Lung (tissue), 10 donors: ENCODE results near the gene TIMM23B. TPM values are rescaled to one million over a fixed set of nuclear protein-coding genes. Genes with fewer than 3 reads are reported as not detected.
"Not testable (repeated sequence)": the region's sequence is repeated elsewhere in the genome, so short reads cannot be mapped to it uniquely, and the experiment has no call there.

Experiments used
- ATAC-seq: fragments of 200-7000 bp; cut with Tn5 transposase; one replicate; pipeline ENCODE4 v1.9.1; 2020; ENCODE audit warnings: moderate number of reproducible peaks; ENCODE audit not compliant: insufficient read depth, low FRiP score
- DNase-seq, 3 donors: peaks; one replicate each; pipeline ENCODE4 v3.0.0-alpha.2; 2013 to 2017
- H3K27ac ChIP-seq, 2 donors: one replicate each; pipeline ENCODE4 v1.5.1; 2013; ENCODE audit warnings: mild to moderate bottlenecking in 2 of 2, moderate library complexity in 2 of 2, control low read depth in 1 of 2, inconsistent platforms in 1 of 2, low read depth in 1 of 2, low read length in 1 of 2
- H3K27me3 ChIP-seq, 3 donors: one replicate each; pipeline ENCODE4 v1.5.1; 2013; ENCODE audit warnings: low read length in 2 of 3; ENCODE audit not compliant: control insufficient read depth in 3 of 3, insufficient read depth in 3 of 3
- H3K36me3 ChIP-seq, 4 donors: one replicate each; pipeline ENCODE4 v1.5.1; 2013; ENCODE audit warnings: low read length in 4 of 4, mild to moderate bottlenecking in 1 of 4, moderate library complexity in 1 of 4; ENCODE audit not compliant: control insufficient read depth in 4 of 4, insufficient read depth in 4 of 4
- H3K4me1 ChIP-seq, 5 donors: one replicate each; pipeline ENCODE4 v1.5.1; 2013; ENCODE audit warnings: low read length in 5 of 5, mild to moderate bottlenecking in 2 of 5, moderate library complexity in 1 of 5; ENCODE audit not compliant: control insufficient read depth in 5 of 5, insufficient read depth in 5 of 5
- H3K4me3 ChIP-seq: one replicate; pipeline ENCODE4 v1.5.1; 2013; ENCODE audit warnings: mild to moderate bottlenecking, control low read depth, moderate library complexity
- H3K9ac ChIP-seq, 2 donors: one replicate each; pipeline ENCODE4 v1.5.1; 2013; ENCODE audit warnings: low read length in 2 of 2, control low read depth in 1 of 2; ENCODE audit not compliant: insufficient read depth in 1 of 2
- H3K9me3 ChIP-seq, 4 donors: one replicate each; pipeline ENCODE4 v1.5.1; 2013; ENCODE audit warnings: low read length in 3 of 4, mild to moderate bottlenecking in 1 of 4, moderate library complexity in 1 of 4; ENCODE audit not compliant: control insufficient read depth in 4 of 4, insufficient read depth in 3 of 4
- WGBS, 2 donors: extraction: QIAGEN DNeasy Blood & Tissue Kit; methylation state at CpG; one replicate each; pipeline ENCODE4 v1.1.7; 2013; 5-methylcytosine and 5-hydroxymethylcytosine counted together
- polyA plus RNA-seq, 2 donors: library from polyadenylated mRNA; stranded (reverse); fragments of 200-250 nt; gene quantifications; one replicate each; pipeline ENCODE4 v1.2.1, GENCODE V29; 2013
- total RNA-seq, 2 donors: library from RNA; depleted of rRNA in 1 of 2; stranded (reverse); fragments of >200 nt in 1 of 2; gene quantifications; one replicate each; pipeline ENCODE4 v1.2.1, GENCODE V29; 2014 to 2021
- donor health status: Bipolar disorder and iron deficiency.
- donor health status: healthy.
- donor health status: DM: yes; HTN: yes; CAD: no.

TIMM23B gene
- total and polyA plus RNA-seq, 4 donors, result 8.5 to 21.7 (median 14.6) TPM

DNA sequence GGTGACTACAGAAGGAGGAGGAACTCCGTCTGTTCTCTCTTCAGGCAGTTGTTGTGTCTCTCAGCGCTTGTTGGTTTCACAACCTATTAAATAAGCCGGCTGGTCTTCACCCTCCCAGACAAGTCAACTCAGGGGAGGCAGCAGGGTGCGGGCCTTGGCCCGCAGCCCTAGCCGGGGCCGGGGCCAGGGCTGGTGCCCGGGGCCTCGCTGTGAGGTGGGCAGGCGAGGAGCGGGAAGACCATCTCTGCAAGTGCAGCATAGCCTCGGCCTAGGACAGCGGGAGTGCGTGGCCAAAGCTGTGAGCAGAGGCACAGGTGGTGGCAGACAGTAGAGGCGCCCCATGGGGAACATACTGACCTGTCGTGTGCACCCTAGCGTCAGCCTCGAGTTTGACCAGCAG, 46.5 kb downstream of the TIMM23B start, which contains the start of gene AGAP6:
TSS of gene AGAP6 (plus strand) at position 31 of the 400 bp plus-strand sequence. CDS start at position 341, 310 bp downstream.
- not testable (repeated sequence) for H3K4me3 ChIP-seq, H3K9me3 ChIP-seq, H3K27ac ChIP-seq, H3K27me3 ChIP-seq, ATAC-seq, DNase-seq, H3K4me1 ChIP-seq, H3K36me3 ChIP-seq, H3K9ac ChIP-seq
- WGBS, 2 donors, result 97 to 98% methylated on average over 7 to 17 of the region's 18 CpGs

DNA sequence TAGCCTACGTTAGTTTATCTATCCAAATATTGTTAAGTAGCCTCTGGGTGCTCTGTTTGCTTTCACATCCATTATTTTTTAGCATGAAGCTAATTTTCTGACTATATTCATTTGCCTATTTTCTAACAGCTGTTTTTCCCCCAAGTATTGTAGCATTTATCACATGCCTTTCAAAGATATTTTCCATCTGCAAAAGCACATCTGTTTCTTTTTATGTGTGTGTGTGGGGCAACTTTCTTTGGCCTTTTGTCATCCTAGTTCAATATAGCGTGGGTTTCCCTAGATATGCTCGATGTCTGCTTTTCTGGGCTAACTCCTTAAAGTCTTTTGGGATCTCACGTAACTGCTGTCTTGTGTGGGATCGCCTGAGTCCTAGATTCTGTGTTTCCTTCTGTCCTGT, 53.5 kb downstream of the TIMM23B start:
- H3K27ac ChIP-seq, H3K27me3 ChIP-seq, ATAC-seq, H3K9ac ChIP-seq, DNase-seq, H3K4me1 ChIP-seq, H3K9me3 ChIP-seq, H3K4me3 ChIP-seq, H3K36me3 ChIP-seq: not testable (repeated sequence)
- WGBS, 2 donors, result 88 to 92% methylated on average over 4 to 5 of the region's 5 CpGs

GRCh38 chr10:50014024-50014423, 72.2 kb downstream of the TIMM23B start:
- DNase-seq, H3K36me3 ChIP-seq, H3K9me3 ChIP-seq, H3K27me3 ChIP-seq, ATAC-seq, H3K4me3 ChIP-seq, H3K4me1 ChIP-seq, H3K27ac ChIP-seq, H3K9ac ChIP-seq: not testable (repeated sequence)
- WGBS, 2 donors, result 64 to 81% methylated on average over 1 to 4 of the region's 7 CpGs

DNA sequence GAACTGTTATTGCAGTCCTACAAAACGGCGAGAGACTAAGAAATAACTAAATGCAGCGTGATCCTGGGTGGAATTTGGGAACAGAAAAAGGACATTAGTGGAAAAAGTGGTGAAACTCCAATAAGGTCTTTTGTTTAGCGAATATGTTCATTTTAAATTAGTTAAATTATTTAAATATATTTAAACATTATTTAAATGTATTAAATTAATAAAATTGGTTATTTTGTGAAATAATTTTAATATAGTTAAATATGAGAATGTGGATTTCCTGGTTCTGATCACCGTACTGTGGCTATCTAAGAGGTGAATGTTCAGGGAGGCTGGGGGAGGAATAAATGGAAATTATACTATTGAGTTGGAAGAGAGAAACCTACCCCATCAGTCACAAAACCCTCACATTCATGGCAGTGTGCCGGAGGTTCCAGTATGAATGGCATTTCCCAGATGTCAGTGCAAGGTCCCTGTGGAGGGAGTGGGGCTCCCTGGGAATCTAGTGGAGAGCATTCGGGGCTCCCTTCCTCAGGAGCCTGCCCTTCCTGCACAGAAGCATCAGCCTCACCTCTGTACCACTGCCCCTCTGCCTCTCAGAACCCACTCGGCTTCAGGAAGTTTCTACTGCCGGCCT, 73.9 kb downstream of the TIMM23B start:
- WGBS, 2 donors, result 72 to 76% methylated on average over 8 to 9 of the region's 9 CpGs
- not testable (repeated sequence) for H3K36me3 ChIP-seq, H3K27ac ChIP-seq, H3K4me1 ChIP-seq, H3K4me3 ChIP-seq, ATAC-seq, H3K9ac ChIP-seq, DNase-seq, H3K9me3 ChIP-seq, H3K27me3 ChIP-seq

DNA sequence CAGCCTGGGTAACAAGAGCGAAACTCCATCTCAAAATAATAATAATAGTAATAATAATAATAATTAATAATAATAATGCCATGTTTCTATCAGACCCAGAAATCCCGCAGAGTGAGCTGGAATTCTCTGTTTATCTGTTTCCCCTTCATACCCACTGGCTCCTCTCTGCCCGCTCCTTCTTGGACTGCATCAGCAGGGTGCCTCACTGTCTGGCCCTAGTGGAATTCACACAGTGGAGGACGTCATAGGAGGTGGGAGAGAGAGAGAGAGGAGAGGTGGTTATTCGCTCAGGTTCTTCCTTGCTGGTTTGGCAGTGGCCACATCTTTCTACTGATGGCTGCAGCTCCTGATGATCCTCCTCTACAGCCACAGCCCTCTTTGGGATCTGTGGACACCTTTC, 75.1 kb downstream of the TIMM23B start:
- H3K9me3 ChIP-seq, H3K4me3 ChIP-seq: not testable (repeated sequence)

DNA sequence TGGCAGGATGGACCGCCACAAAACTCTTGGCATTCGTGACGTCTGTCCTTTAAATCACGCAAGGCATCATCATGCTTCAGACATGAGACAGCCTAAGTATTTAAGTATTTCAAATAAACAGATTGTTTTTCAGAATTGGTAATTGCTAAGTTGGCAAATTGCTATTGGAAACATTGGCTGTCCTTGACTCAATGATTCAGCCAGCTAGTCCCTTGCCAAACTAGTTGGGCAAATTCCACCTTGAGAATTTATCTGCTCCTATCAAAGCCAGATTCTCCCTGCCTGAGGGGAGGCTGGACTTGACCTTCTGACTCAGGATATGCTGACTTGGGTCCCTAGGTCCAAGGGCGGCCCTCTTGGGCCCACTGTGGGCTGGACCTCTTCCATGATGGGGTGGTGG, 75.8 kb downstream of the TIMM23B start:
- not testable (repeated sequence) for H3K36me3 ChIP-seq, DNase-seq, H3K4me1 ChIP-seq, H3K9me3 ChIP-seq, H3K27ac ChIP-seq, H3K9ac ChIP-seq, H3K4me3 ChIP-seq, ATAC-seq, H3K27me3 ChIP-seq
- 88 to 95% methylated on average over 5 of the region's 5 CpGs for WGBS, 2 donors

More for the DNA sequence above, 75.1 kb downstream of the TIMM23B start:
- ATAC-seq, DNase-seq, H3K27ac ChIP-seq, H3K9ac ChIP-seq, H3K4me1 ChIP-seq, H3K27me3 ChIP-seq, H3K36me3 ChIP-seq: not testable (repeated sequence)
- WGBS, 2 donors, result 86 to 94% methylated on average over 4 to 5 of the region's 5 CpGs

DNA sequence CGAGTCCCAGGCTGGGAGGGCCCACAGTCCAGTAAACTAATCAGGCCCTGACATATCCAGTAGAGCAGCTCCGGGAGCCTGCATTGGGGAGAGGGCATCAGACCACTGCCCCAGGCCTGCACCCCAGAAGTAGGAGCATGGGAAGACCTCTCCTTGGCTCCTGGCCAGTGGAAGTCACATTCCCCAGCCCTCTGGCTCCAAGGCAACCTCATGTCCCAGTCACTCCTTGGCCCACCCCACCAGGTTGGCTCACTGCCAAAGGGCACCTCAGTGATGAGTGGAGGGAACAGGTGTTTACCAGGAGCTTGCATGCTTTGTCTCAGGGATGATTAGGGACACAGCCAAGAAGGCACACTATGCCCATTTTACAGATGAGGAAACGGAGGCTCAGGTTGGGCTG, 77.4 kb downstream of the TIMM23B start:
- H3K9ac ChIP-seq, H3K27ac ChIP-seq, H3K27me3 ChIP-seq, H3K4me1 ChIP-seq, H3K36me3 ChIP-seq, H3K9me3 ChIP-seq, H3K4me3 ChIP-seq, ATAC-seq: not testable (repeated sequence)
- 87 to 91% methylated on average over 3 of the region's 3 CpGs for WGBS, 2 donors
- peak in 1 of 3 donors; percentile 1 for DNase-seq

GRCh38 chr10:50020451-50021024, 78.7 kb downstream of the TIMM23B start:
- not testable (repeated sequence) for H3K36me3 ChIP-seq, H3K9ac ChIP-seq, H3K27ac ChIP-seq, H3K9me3 ChIP-seq, H3K4me1 ChIP-seq, DNase-seq, ATAC-seq, H3K4me3 ChIP-seq
- WGBS, 2 donors, result 86 to 90% methylated on average over 9 to 13 of the region's 13 CpGs
- peaks cover 0 to 16% (median 2%) of the 10 kb centered on the region in 3 donors for H3K27me3 ChIP-seq
